Testis (tissue), 2 donors: Measurements from ENCODE around the gene LARGE1.

ENCODE experiments used
- POLR2A ChIP-seq: fragments of 450-650 bp; IDR thresholded peaks from one replicate; pipeline ENCODE4 v1.6.1; 2017; ENCODE audit warnings: antibody characterized with exemption, mild to moderate bottlenecking, moderate library complexity
- TF ChIP-seq, protein P1 (sequence below), 3 experiments: fragments of 450-650 bp in 2 of 3; fragments of 200-600 bp in 1 of 3; sonication (generic) in 1 of 3; IDR thresholded peaks; one replicate each; pipeline ENCODE4 v1.5.1; 2016 to 2019; ENCODE audit warnings: antibody characterized with exemption in 3 of 3, mild to moderate bottlenecking in 2 of 3, moderate library complexity in 1 of 3

DNA sequence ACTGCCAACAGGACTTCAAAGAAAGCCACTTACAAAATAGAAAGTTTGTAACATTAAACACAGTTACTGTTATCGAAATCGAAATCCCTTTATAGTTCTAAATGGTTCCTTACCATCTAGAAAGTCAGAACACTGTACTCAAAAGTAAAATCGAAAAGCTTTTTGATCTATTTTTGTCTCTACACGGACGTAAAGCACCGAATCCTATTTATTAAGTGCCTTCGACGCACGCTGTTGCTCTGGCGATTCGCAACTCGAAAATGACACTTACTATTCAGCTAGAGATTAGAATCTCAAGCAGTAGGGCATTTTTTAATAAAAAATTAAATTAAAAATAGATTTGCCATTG is 78.3 kb downstream of the LARGE1 start:
- TF ChIP-seq, protein P1, sequence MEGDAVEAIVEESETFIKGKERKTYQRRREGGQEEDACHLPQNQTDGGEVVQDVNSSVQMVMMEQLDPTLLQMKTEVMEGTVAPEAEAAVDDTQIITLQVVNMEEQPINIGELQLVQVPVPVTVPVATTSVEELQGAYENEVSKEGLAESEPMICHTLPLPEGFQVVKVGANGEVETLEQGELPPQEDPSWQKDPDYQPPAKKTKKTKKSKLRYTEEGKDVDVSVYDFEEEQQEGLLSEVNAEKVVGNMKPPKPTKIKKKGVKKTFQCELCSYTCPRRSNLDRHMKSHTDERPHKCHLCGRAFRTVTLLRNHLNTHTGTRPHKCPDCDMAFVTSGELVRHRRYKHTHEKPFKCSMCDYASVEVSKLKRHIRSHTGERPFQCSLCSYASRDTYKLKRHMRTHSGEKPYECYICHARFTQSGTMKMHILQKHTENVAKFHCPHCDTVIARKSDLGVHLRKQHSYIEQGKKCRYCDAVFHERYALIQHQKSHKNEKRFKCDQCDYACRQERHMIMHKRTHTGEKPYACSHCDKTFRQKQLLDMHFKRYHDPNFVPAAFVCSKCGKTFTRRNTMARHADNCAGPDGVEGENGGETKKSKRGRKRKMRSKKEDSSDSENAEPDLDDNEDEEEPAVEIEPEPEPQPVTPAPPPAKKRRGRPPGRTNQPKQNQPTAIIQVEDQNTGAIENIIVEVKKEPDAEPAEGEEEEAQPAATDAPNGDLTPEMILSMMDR (IDR thresholded peaks at IDR 0.05) = no peak
- no peak for TF ChIP-seq POLR2A
